Gastrocnemius medialis (tissue), 4 donors: ENCODE data around the gene NANOS3. TPM values are rescaled to one million over a fixed set of nuclear protein-coding genes. Genes with fewer than 3 reads are reported as not detected.
A peak's percentile ranks its signal among the peaks of the same experiment; 100 is the strongest.

Experiments
- ATAC-seq, 2 donors: fragments of 150-250 bp; one replicate each; pipeline ENCODE4 v1.9.1; 2016
- DNase-seq, 2 donors: peaks; one replicate each; pipeline ENCODE4 v3.0.0-alpha.2; 2019
- H3K27ac ChIP-seq, 4 donors: fragments of 200-600 bp; sonication (generic); 1 replicate in 1 of 4; 2 replicates in 3 of 4; pipeline ENCODE4 v1.5.1; 2016 to 2018; ENCODE audit warnings: mild to moderate bottlenecking in 2 of 4, moderate library complexity in 1 of 4
- H3K27me3 ChIP-seq, 3 donors: fragments of 200-600 bp; sonication (generic) in 2 of 3; 1 replicate in 1 of 3; 2 replicates in 2 of 3; pipeline versions ENCODE4 v1.5.1 to v1.6.0; 2016 to 2019; ENCODE audit warnings: mild to moderate bottlenecking in 1 of 3, moderate library complexity in 1 of 3
- H3K36me3 ChIP-seq, 2 donors: fragments of 200-600 bp; sonication (generic) in 1 of 2; one replicate each; pipeline ENCODE4 v1.5.1; 2017 to 2018
- H3K4me1 ChIP-seq, 2 donors: fragments of 200-600 bp; sonication (generic) in 1 of 2; one replicate each; pipeline ENCODE4 v1.5.1; 2016 to 2017; ENCODE audit warnings: mild to moderate bottlenecking in 2 of 2
- H3K4me3 ChIP-seq, 4 donors: fragments of 200-600 bp; sonication (generic) in 3 of 4; 1 replicate in 1 of 4; 2 replicates in 3 of 4; pipeline ENCODE4 v1.5.1; 2016 to 2019; ENCODE audit warnings: mild to moderate bottlenecking in 2 of 4
- H3K9me3 ChIP-seq, 3 donors: fragments of 200-600 bp; sonication (generic) in 2 of 3; 1 replicate in 1 of 3; 2 replicates in 2 of 3; pipeline ENCODE4 v1.5.1; 2016 to 2019
- POLR2A ChIP-seq, 2 donors: fragments of 450-650 bp; IDR thresholded peaks; one replicate each; pipeline ENCODE4 v1.6.1; 2017; ENCODE audit warnings: antibody characterized with exemption in 2 of 2, mild to moderate bottlenecking in 2 of 2, moderate library complexity in 2 of 2
- in situ Hi-C, 4 donors: fragments of 200-750 bp; cut with MboI; loops; one replicate each; pipeline versions ENCODE4 v1.15.0 to v1.8.0; 2017; ENCODE audit warnings: low sequenced_read_pairs in 4 of 4
- intact Hi-C: fragments of 100-400 bp; cut with DNase I; formaldehyde crosslinking; loops from one replicate; pipeline ENCODE4 v1.15.1; 2023; ENCODE audit warnings: low total_unique reads
- total RNA-seq, 4 donors: library from RNA; depleted of rRNA; stranded (reverse); fragments of >200 nt; gene quantifications; one replicate each; pipeline versions ENCODE4 v1.1.0 to v1.2.3, GENCODE V29; 2016
- TF ChIP-seq, protein P1 (sequence below), 5 experiments: fragments of 450-650 bp in 3 of 5; fragments of 200-600 bp in 2 of 5; sonication (generic) in 2 of 5; IDR thresholded peaks in 4 of 5; conservative IDR thresholded peaks in 1 of 5; 1 replicate in 4 of 5; 2 replicates in 1 of 5; pipeline ENCODE4 v1.5.1; 2016 to 2019; ENCODE audit warnings: antibody characterized with exemption in 5 of 5, mild to moderate bottlenecking in 3 of 5, moderate library complexity in 3 of 5

The NANOS3 gene
- total RNA-seq, 4 donors from 2014 or later: not detected

DNA sequence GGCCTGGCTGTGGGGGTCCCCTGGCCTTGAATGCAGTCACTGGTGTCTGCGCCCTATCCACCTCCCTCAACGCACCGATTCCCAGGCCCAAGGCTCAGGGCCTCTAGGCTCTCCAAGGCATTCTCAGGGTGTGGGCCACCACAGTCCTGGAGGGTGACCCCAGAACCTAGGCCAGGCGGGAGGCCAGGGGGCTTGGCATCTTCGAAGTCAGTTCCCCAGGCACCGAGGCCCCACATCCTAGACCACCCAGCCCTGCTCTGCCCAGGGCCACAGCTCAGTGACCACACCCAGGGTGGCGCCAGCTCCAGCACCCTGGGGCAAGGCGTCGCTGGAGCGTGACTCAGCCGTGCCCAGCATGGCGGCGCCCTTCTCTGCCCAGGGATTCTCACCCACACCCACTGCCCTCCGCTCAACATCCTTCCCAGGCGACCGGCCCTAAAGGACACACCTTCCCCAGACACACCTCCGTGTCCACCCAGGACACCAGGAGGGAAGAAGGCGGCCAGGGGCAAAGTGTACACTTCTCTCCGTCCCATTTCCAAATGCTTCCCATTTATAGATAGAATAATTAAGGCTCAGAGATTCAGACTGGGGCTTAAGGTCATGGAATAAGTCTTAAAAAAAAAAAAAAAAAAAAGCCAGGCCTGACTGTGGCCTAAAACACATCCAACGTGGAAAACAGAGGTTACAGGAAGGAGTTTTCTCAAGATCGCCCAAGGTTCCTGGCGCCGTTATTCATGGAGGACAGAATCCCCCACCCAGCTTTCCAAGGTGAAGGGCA, 36.4 kb upstream of the NANOS3 start:
- TF ChIP-seq, protein P1, sequence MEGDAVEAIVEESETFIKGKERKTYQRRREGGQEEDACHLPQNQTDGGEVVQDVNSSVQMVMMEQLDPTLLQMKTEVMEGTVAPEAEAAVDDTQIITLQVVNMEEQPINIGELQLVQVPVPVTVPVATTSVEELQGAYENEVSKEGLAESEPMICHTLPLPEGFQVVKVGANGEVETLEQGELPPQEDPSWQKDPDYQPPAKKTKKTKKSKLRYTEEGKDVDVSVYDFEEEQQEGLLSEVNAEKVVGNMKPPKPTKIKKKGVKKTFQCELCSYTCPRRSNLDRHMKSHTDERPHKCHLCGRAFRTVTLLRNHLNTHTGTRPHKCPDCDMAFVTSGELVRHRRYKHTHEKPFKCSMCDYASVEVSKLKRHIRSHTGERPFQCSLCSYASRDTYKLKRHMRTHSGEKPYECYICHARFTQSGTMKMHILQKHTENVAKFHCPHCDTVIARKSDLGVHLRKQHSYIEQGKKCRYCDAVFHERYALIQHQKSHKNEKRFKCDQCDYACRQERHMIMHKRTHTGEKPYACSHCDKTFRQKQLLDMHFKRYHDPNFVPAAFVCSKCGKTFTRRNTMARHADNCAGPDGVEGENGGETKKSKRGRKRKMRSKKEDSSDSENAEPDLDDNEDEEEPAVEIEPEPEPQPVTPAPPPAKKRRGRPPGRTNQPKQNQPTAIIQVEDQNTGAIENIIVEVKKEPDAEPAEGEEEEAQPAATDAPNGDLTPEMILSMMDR (IDR thresholded peaks at IDR 0.05 in 4 of 5, conservative IDR thresholded peaks at IDR 0.05 in 1 of 5): no peak
- TF ChIP-seq POLR2A (IDR thresholded peaks at IDR 0.05): peak; percentile 28 to 46
- peak overlapping the region; percentile 96 to 100 (median 98) for H3K27ac ChIP-seq
- DNase-seq (peak in 1 of 2 donors; percentile 73), ATAC-seq (peak in 1 of 2 donors; percentile 14)
- H3K9me3 ChIP-seq: no peaks in the 10 kb centered on the region
- H3K4me3 ChIP-seq: peak overlapping the region; percentile 60 to 98 (median 86)
- peaks cover 40 to 47% of the 10 kb centered on the region in 2 donors for H3K4me1 ChIP-seq
- intact Hi-C loops (loop anchor here (5.0 to 10.0 kb wide), 3 partner anchors 688 to 896 kb away; partner anchors contain the start of genes IER2, RAD23A and STX10), in situ Hi-C loops (no loop called here)
- H3K36me3 ChIP-seq: peaks cover 0 to 11% of the 10 kb centered on the region in 2 donors
- no peaks in the 10 kb centered on the region for H3K27me3 ChIP-seq

GRCh38 chr19:13841086-13841961, 35.6 kb upstream of the NANOS3 start:
- peak; percentile 36 to 44 for ATAC-seq
- Histone ChIP-seq H3K9me3 (no peaks in the 10 kb centered on the region), H3K27me3 (no peaks in the 10 kb centered on the region), H3K36me3 (peaks cover 0 to 5% of the 10 kb centered on the region in 2 donors), H3K4me1 (peaks cover 36 to 40% of the 10 kb centered on the region in 2 donors), H3K27ac (peak overlapping the region; percentile 96 to 100 (median 98)), H3K4me3 (peak overlapping the region; percentile 60 to 98 (median 86))
- intact Hi-C loops: loop anchor here (5.0 to 10.0 kb wide), 3 partner anchors 689 to 897 kb away; partner anchors contain the start of genes IER2, RAD23A and STX10
- DNase-seq: peak; percentile 94 to 96
- in situ Hi-C loops: no loop called here
- TF ChIP-seq POLR2A (IDR thresholded peaks at IDR 0.05): peak; percentile 89 to 90
- TF ChIP-seq, protein P1 (IDR thresholded peaks at IDR 0.05 in 4 of 5, conservative IDR thresholded peaks at IDR 0.05 in 1 of 5): no peak

- peak overlapping the region; percentile 96 to 100 (median 98) for H3K27ac ChIP-seq
- H3K9me3 ChIP-seq: no peaks in the 10 kb centered on the region
- in situ Hi-C loops: no loop called here
- no peak for ATAC-seq
- peaks cover 36 to 40% of the 10 kb centered on the region in 2 donors for H3K4me1 ChIP-seq
- no peaks in the 10 kb centered on the region for H3K27me3 ChIP-seq
- intact Hi-C loops: loop anchor here (5.0 to 10.0 kb wide), 3 partner anchors 690 to 897 kb away; partner anchors contain the start of genes IER2, RAD23A and STX10
- TF ChIP-seq, protein P1 (IDR thresholded peaks at IDR 0.05 in 4 of 5, conservative IDR thresholded peaks at IDR 0.05 in 1 of 5): no peak
- TF ChIP-seq POLR2A (IDR thresholded peaks at IDR 0.05): no peak
- DNase-seq: no peak
- H3K36me3 ChIP-seq: no peaks in the 10 kb centered on the region
- peak overlapping the region; percentile 60 to 98 (median 86) for H3K4me3 ChIP-seq
These were observed 35.0 kb upstream of the NANOS3 start for GRCh38 chr19:13841962-13842290.

DNA sequence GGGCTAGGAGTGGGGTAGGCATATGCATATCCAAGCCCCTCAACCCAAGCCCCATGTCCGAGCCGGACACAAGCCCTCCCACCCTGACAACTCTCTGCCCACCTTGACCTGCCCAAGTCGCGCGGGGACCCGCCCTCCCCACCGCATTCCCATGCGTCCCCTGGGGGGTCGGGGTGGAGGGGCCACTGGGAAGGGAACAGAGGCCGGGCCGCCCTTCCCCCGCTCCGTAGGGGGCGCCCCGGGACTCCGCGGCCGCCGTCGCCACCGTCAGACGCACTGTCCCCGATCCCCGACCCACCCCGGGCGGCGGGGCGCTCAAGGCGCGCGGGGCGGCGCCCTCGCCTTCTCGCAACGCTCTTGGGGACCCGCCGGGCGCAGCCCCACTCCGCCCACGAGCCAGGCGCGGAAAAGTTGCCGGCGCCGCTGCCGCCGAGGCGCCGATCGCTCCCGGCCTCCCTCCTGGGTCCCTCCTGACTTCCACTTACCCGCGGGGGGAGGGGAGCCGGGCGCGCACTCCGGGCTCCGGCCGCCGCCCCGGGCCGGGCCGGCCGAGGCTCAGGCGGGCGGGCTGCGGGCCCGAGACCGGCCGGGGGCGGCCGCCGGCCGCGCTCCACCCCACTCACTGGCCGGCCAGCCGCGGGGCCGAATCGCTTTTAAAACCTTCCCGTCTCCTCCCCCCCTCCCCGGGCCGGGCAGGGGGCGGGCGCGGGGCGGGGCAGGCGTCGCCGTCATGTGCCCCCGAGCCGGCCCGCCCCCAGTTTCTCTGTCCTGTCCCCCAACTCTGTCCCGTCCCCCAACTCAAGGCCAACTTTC, 34.4 kb upstream of the NANOS3 start:
- ATAC-seq (peak; percentile 18 to 27), DNase-seq (peak; percentile 78 to 86)
- no peaks in the 10 kb centered on the region for H3K27me3 ChIP-seq
- TF ChIP-seq, protein P1 (IDR thresholded peaks at IDR 0.05 in 4 of 5, conservative IDR thresholded peaks at IDR 0.05 in 1 of 5): peak in 1 of 5 experiments; percentile 15
- peak; percentile 96 to 98 for TF ChIP-seq POLR2A (IDR thresholded peaks at IDR 0.05)
- peak overlapping the region; percentile 77 to 98 (median 86) for H3K4me3 ChIP-seq
- no peaks in the 10 kb centered on the region for H3K9me3 ChIP-seq
- in situ Hi-C loops (no loop called here), intact Hi-C loops (loop anchor here (5.0 to 10.0 kb wide), 3 partner anchors 690 to 898 kb away; partner anchors contain the start of genes IER2, RAD23A and STX10)
- H3K27ac ChIP-seq: peak overlapping the region; percentile 96 to 100 (median 98)
- peaks cover 34 to 37% of the 10 kb centered on the region in 2 donors for H3K4me1 ChIP-seq
- H3K36me3 ChIP-seq: no peaks in the 10 kb centered on the region
